GM18951 (cell line): ENCODE data around the gene KLHL10.

Experiments
- POLR2A ChIP-seq: IDR thresholded peaks from 4 replicates; pipeline ENCODE4 v1.6.1; 2011; ENCODE audit warnings: mild to moderate bottlenecking; ENCODE audit not compliant: insufficient read length, insufficient read depth; ENCODE audit errors: extremely low read depth
- in situ Hi-C: fragments of 300-500 bp; cut with MboI; formaldehyde crosslinking; loops from one replicate; pipeline ENCODE4 v1.12.0; 2022; ENCODE audit warnings: low sequenced_read_pairs, mixed read lengths, inconsistent platforms; ENCODE audit not compliant: unreplicated experiment

KLHL10 gene

DNA sequence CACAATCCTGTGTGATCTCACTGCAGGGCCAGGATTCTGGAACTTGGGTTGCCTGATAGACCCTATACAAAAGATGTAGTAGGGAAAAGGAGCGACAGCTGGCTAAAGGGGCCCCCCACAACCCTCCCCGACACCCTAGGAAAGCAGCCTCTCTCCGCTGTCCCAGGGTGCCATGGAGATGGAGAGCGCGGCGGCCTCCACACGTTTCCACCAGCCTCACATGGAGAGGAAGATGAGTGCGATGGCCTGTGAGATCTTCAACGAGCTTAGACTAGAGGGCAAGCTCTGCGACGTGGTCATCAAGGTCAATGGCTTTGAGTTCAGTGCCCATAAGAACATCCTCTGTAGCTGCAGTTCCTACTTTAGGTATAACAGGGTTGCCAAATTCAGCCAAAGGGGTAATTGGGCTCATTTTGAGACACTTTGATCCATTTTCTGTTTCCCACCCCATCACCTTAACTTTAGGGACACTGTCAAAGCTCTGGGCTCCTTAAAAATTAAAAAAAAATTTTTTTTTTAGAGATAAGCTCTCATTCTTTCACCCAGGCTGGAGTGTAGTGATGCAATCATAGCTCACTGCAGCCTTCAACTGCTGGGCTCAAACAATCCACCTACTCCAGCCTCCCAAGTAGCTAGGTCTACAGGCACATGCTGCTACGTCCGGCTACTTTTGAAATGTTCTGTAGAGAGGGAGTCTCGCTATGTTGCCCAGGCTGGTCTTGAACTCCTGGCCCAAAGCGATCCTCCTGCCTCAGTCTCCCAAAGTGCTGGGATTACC lies at the start of gene KLHL10:
Gene KLHL10, plus strand, starts transcription at position 65 of the 778 bp plus-strand sequence. Its CDS starts 108 bp downstream, at position 173.
- in situ Hi-C loops: no loop called here

GRCh38 chr17:41792845-41793783 lies 44.5 kb upstream of the KLHL10 start:
- TF ChIP-seq POLR2A: no peak
- in situ Hi-C loops: no loop called here

More for the DNA sequence above, at the start of gene KLHL10:
- no peak for TF ChIP-seq POLR2A

DNA sequence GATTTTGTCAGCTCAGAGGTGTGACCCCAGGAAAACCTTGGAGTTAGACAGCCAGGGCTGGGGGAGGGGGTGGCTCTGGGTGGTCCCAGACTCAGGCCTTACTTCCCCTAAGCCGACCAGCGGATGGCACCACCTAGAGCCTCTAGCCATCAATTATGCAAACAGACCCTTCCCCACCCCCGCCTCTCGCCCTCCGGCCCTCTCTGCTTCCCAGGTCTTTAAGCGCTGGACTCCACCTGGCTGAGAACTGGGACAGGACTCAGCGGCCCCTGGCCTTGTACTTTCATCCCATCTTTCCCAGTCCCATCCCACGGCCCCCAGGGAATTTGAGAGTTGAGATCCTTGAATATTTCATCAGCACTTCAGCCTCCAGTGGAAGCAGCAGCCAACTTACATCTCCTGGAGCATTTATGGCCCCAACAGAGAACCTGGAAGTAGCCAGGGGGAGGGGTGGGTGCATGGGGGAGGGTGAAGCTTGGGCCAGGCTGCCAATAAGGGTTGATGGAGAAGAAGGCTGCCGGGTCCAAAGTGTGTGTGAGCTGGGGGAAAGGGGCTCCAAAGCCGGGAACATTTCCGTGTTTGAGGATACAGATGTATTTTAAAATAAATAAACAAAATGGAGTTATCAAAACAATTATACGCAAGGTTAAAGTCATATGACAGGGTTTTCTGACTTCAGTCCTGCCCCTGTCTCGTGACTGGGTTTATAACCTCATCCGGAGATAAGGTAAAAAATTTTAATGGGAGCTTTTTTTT lies 43.7 kb upstream of the KLHL10 start:
- in situ Hi-C loops: no loop called here
- no peak for TF ChIP-seq POLR2A

GRCh38 chr17:41794540-41794975 lies 43.1 kb upstream of the KLHL10 start:
- in situ Hi-C loops: no loop called here

GRCh38 chr17:41796121-41796895 lies 41.3 kb upstream of the KLHL10 start:
- no peak for TF ChIP-seq POLR2A
- in situ Hi-C loops: no loop called here

More at GRCh38 chr17:41794540-41794975, 43.1 kb upstream of the KLHL10 start:
- no peak for TF ChIP-seq POLR2A

- TF ChIP-seq POLR2A: no peak
- in situ Hi-C loops: no loop called here
Observed at GRCh38 chr17:41797377-41797776, 40.2 kb upstream of the KLHL10 start.

GRCh38 chr17:41799366-41799765 lies 38.3 kb upstream of the KLHL10 start:
- in situ Hi-C loops: no loop called here
- no peak for TF ChIP-seq POLR2A

DNA sequence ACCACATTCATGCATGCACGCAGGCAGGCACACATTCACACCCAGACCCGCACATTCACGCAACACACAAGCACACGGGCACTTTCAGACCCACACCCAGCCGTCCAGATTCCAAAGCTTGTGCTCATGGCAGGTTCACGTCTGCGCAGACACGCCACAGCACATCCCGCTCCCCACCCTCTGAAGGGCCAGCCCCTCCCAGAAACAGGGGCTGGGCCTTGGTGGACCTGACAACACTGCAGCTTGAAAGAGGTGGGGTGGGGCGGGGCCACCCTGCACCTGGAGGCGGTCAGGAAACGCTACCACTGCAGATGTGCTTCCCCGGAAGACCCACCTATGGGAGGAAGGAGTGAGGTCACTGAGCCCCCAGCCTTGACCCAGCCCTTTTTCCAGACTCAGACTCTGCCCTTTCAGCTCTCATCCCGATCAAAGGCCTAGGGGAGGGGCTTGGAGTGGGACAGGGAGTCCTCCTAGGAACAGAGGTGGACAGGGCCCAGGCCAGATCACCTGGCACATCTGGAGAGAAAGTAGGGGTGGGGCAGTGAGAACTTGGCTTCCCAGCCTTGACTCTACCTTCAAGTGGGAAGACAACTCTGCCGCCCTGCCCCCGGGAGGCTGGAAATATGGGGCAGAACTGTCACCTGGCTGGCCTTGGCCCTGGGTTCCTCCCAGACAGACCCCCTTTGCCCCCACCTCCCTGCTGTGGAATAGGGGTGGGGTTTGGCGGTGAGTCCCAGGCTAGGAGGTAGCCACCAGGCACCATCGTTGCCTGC lies 36.8 kb upstream of the KLHL10 start:
- in situ Hi-C loops: no loop called here

GRCh38 chr17:41801374-41802271 lies 36.0 kb upstream of the KLHL10 start:
- in situ Hi-C loops: no loop called here
- no peak for TF ChIP-seq POLR2A

More for the DNA sequence above, 36.8 kb upstream of the KLHL10 start:
- no peak for TF ChIP-seq POLR2A
